GM18498 (cell line): Measurements from ENCODE around the gene SMPD1.
"Not testable (repeated sequence)": the region's sequence is repeated elsewhere in the genome, so short reads cannot be mapped to it uniquely, and the experiment has no call there.

Experiments used
- ATAC-seq: cut with Tn5 transposase; IDR thresholded peaks from one replicate; pipeline ENCODE4 v1.9.1; 2021; ENCODE audit warnings: mild to moderate bottlenecking, moderate library complexity; ENCODE audit not compliant: unreplicated experiment

The SMPD1 gene

GRCh38 chr11:6387811-6388599 is 2.3 kb upstream of the SMPD1 start:
- ATAC-seq = no peak

GRCh38 chr11:6388748-6389147 is 1.5 kb upstream of the SMPD1 start:
- no peak for ATAC-seq

DNA sequence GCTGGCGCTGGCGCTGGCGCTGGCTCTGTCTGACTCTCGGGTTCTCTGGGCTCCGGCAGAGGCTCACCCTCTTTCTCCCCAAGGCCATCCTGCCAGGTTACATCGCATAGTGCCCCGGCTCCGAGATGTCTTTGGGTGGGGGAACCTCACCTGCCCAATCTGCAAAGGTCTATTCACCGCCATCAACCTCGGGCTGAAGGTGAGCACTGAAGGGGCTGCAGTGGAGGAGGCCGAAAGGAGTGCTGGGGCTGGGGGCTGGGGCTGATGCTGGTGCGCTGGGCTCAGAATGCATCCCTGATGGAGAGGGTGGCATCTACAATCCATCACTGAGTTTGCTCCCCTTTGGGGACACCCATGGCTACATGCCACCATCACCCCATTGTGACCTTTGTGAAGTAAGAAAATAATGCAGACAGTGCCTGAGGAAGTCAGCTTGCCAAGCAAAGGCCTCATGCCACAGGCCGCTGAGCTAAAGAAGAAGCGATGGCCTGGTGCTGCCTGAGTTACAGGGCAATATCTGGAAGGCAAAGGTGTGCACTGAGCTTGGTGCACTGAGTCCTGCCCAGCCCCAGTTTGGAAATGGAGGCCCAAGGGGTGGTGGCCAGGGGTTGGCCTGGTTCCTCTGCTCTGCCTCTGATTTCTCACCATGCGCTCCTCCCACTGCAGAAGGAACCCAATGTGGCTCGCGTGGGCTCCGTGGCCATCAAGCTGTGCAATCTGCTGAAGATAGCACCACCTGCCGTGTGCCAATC is 620 bp downstream of the SMPD1 start:
- ATAC-seq = no peak

- ATAC-seq = no peak
Measured at GRCh38 chr11:6391537-6392134, 1.4 kb downstream of the SMPD1 start.

DNA sequence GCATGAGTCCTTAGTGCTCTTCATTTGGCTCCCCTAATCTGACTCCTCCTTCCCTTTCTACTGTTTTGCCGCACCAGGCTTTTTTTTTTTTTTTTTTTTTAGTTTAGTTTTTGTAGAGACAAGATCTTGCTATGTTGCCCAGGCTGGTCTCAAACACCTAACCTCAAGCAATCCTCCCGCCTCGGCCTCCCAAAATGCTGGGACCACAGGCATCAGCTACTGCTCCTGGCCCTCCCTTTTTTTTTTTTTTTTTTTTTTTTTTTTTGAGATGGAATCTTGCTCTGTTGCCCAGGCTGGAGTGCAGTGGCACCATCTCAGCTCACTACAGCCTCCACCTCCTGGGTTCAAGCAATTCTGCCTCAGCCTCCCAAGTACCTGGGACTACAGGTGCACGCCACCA is 2.0 kb downstream of the SMPD1 start:
- not testable (repeated sequence) for ATAC-seq

DNA sequence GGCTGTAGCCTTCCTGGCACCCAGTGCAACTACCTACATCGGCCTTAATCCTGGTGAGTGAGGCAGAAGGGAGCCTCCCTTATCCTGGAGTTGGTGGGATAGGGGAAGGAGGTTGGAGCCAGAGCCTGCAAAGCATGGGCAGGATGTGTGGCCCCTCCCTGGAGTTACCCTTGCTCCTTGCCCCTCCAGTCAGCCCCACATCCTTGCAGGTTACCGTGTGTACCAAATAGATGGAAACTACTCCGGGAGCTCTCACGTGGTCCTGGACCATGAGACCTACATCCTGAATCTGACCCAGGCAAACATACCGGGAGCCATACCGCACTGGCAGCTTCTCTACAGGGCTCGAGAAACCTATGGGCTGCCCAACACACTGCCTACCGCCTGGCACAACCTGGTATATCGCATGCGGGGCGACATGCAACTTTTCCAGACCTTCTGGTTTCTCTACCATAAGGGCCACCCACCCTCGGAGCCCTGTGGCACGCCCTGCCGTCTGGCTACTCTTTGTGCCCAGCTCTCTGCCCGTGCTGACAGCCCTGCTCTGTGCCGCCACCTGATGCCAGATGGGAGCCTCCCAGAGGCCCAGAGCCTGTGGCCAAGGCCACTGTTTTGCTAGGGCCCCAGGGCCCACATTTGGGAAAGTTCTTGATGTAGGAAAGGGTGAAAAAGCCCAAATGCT is 3.9 kb downstream of the SMPD1 start:
- no peak for ATAC-seq

- no peak for ATAC-seq
Measured at GRCh38 chr11:6395470-6396060, 5.3 kb downstream of the SMPD1 start.

DNA sequence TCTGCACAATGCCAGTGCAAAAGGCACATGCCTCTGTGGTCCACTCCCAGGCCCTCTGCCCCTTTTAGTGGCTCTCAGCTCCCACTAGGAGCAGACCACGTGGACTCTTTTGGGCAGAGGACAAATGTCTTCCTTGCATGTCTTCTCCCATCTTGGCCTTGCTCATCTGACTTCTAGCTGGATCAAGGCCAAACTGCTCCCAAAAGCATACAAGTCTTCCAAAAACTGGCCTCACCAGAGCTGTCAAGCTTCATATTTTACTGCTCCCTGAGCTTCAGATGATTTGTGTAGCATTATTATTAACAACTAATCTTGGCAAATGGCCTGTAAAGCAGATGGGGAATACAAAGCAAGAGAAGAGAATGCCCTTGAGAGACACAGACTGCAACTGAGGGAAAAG is 6.9 kb downstream of the SMPD1 start:
- no peak for ATAC-seq

GRCh38 chr11:6397636-6398035 is 7.4 kb downstream of the SMPD1 start:
- ATAC-seq = no peak

GRCh38 chr11:6400431-6401345 is 10.4 kb downstream of the SMPD1 start:
- no peak for ATAC-seq

GRCh38 chr11:6401464-6401863 is 11.2 kb downstream of the SMPD1 start:
- ATAC-seq = no peak

DNA sequence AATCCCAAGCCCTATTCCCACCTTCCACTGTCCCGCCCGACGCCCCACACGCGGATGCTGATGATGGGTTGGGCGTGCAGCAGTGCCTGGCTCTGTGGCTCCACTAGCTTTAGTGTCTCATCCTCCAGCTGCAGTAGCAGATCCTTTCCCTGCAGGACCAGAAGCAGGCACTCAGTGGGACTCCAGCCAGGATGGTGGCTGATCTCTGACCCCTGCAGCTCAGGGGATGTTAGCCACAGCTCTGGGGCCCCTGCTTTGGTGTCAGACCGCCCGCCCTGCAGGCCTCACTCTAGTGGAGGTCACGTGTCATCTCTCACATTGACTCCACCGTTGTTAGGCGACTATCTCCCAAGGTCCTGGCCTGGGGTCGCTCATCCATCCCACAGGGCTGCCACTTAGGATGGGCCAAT is 11.8 kb downstream of the SMPD1 start:
- peak; percentile 46 for ATAC-seq

DNA sequence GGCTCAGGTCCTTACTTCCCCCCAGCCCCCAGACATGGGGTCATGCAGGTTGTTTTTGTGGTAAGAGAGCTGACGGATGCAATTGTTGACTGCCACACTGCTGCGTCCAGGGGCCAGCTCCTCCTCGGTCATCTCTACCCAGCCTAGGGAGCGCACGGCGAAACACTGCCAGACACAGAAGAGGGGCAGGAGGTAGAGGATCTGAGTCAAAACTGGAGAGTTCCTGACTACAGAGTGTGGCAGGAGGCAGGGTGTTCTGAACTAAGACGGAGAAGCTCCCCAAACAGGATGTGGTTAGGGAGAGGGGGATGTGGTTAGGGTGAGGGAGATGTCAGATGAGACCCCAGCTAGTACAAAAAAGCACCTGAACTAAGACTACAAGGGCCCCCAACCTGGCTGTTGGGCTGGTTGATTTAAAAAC is 12.3 kb downstream of the SMPD1 start:
- peak; percentile 87 for ATAC-seq

DNA sequence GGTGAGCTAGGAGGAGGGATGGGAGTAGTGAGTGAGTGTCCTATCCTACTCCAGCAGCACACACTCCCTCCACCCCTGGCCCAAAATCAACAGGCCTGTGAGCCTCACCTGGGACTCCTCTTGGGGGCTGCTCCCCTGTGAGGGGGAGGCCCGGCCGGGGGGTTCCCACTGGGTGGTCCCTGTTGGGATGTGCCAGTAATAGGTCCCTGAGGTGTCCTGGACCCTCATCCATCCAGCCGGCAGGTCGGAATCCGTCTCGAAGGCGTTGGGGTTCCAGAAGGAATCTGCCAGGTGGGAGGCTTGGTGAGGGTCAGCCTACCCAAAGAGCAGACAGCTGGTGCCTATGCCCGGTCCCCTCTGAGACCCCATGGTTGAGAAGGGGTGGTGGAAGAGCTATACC is 13.3 kb downstream of the SMPD1 start:
- no peak for ATAC-seq

DNA sequence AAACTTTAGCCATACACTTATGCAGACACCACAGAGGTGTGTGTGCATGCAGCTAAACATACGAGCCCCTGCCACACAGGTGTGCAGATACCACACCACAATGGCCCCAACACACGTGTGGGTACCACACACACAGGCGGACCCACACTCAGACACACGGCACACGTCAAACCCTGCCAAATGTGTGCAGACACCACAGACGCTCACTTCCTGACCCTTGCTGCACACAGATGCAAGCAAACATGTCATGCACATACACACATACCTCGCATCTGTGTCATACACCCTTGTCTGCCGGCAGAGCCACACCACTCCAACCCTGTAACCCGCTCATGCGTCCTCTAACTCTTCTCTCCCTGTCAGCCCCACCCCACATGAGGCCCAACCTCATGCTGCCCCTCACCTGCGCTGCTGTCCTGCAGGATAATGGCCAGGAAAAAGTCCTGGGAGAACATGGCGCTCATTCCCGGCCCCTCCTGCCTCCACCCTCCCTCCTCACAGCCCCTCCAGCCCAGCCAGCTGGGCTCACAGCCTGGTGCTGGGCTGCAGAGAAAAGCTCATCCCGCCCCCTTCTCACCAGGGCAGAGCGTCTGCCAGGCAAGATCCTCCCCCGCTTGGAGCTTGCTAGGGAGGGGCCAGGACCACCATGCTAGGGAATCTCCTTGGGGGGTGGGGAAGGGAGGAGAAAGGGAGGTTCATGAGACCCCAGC is 14.2 kb downstream of the SMPD1 start:
- no peak for ATAC-seq

GRCh38 chr11:6405052-6405667 is 14.9 kb downstream of the SMPD1 start:
- ATAC-seq = no peak

DNA sequence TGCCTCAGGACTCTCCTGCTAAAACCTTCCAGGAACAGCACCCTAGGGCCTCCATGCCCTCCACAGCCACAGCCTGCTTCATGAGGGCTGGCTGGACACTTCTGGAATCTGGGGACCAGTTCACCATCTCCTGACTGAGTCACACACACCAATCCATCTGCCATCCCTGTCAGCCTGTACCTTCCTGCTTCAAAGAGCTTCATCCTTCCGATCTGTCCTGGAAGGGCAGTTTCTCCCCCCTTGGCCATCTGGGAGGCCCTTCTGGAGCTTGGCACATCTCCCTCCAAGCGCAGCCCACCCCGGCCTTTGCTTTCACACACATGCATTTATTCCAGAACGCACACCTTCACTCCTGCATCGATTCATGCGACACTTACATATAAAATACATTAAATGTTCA is 15.6 kb downstream of the SMPD1 start:
- no peak for ATAC-seq

GRCh38 chr11:6406370-6406769 is 16.1 kb downstream of the SMPD1 start:
- ATAC-seq = no peak
